HG03460 (cell line): ENCODE data around the gene SH3GL3.
A peak's percentile ranks its signal among the peaks of the same experiment; 100 is the strongest.

Experiments used
- ATAC-seq: cut with Tn5 transposase; IDR thresholded peaks from one replicate; pipeline ENCODE4 v1.9.1; 2021; ENCODE audit not compliant: unreplicated experiment

Gene SH3GL3

DNA sequence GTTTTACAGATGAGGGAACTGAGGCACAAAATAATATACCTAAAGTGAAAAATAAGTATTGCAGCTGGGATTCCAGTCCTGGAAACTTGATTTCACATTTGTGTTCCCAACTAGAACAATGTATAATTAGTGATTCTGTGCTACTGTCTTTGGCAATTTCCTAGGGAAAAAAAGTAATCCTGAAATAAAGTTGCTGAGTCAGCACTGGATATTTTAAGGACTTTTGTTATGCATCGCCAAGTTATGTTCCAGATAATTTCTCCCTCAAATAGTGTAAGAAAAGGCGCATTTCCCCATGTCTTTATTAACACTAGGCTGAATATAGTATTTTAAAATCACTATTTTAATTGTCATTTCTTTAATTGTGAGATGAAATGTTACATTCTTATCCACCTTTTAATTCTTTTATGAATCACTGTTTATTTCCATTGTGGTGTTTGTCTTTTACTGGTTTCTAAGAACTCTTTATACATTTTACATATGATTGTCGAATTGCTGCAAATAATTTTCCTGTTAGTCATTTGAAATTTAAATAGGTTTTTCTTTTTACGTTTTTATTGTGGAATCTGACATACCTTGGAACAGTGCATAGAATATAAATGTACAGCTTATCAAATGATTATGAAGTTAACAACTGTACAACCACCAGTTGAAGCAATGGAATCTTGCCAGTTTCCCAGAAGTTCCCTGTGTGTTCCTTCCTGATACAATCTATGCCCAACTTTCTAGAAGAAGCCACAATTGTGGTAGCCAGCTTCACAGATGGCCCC lies 56.6 kb downstream of the SH3GL3 start:
- ATAC-seq, result no peak

DNA sequence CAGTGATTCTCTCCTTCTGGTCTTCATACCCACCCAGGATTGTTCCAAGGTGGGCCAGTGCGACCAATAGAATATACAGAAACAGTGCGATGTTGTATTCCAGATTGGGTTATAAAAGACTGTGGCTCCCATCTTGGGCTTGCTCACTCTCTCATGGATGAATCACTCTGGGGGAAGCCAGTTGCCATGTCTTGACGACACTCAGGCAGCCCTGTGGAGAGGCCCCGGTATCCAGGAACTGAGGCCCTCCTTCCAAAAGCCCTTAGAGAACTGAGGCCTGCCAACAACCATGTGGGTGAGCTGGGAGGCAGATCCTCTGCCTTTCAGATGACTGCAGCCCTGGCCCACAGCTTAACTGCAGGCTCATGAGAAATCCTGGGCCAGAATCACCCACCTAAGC lies 57.2 kb downstream of the SH3GL3 start:
- no peak for ATAC-seq

DNA sequence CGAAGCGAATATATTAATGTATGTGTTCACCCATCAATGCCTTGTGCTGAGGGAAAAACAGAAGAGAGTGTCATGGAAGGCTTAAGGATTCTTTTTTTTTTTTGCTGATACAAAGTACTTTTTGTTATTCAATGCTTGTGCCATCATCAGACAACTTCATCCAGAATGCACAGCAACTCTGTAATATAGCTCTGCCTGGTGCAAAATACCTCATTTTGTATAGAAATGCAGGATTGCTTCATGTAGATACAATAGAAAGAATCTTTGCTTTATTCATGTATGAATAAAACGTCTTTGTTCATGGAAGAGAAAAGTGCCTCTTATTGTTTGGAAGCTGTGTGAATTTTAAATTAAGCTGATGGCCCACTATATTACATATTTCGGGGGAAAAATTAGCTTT lies 62.9 kb downstream of the SH3GL3 start:
- no peak for ATAC-seq

DNA sequence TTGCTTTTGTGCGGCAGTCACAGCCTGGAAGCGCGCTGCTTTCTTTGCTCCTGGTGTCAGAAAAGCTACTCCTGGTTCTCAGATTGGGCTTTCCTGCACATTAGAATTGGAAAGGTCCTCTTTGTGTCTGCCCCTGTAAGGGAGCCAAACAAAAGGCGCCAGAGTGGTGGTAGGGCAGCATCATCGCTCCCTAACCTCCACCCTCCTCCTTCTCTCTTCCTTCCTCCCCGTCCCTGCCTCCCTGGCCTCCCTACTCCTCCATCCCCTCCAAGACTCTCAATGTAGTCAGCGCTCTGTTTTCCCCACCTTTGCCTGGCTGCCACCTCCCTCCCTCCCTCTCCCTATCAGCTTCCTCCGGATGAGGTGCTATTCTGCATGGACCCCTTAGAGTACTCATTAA lies 65.3 kb downstream of the SH3GL3 start:
- no peak for ATAC-seq

GRCh38 chr15:83514584-83514983 lies 67.4 kb downstream of the SH3GL3 start:
- no peak for ATAC-seq

- ATAC-seq, result no peak
Measured at GRCh38 chr15:83515164-83515563, 68.0 kb downstream of the SH3GL3 start.

GRCh38 chr15:83516935-83517334 lies 69.8 kb downstream of the SH3GL3 start:
- ATAC-seq, result no peak

DNA sequence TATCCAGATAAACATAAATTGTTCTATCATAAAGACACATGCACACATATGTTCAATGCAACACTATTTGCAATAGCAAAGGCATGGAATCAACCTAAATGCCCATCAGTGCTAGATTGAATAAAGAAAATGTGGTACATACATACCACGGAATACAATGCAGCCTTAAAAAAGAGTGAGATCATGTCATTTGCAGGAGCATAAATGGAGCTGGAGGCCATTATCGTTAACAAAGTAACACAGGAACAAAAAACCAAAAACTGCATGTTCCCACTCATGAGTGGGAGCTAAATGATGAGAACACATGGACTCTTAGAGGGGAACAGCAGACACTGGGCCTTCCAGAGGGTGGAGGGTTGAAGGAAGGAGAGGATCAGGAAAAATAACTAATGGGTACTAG lies 79.2 kb downstream of the SH3GL3 start:
- ATAC-seq, result no peak

DNA sequence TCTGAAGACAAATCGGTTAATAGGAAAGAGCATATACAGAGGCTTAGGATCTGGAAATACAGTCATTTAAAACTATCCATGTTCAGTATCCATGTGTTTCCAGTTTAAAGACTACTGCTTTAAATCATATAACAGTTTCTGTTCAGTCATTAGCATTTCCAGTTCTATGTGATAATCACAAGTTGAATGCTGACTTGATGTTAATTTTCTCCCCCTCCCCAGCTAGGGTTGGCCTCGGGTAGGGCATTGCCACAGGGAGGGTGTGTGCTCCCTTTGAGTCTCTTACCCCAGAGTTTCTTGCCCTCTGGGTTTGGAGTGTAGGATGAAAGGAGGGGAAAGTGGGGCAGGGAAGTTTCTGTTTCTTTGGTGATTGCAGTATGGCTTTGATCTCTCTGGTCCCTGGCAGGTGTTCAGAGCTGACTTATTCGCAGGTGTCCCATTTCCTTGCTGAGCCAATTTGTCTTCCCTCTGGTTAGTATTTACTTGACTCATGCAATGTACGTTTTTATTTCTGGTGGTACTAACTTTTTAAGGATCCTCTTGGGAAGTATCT lies 86.3 kb downstream of the SH3GL3 start:
- ATAC-seq, result no peak

- ATAC-seq, result no peak
Measured at GRCh38 chr15:83537606-83538005, 90.5 kb downstream of the SH3GL3 start.

- no peak for ATAC-seq
Measured at GRCh38 chr15:83538682-83539081, 91.5 kb downstream of the SH3GL3 start.

DNA sequence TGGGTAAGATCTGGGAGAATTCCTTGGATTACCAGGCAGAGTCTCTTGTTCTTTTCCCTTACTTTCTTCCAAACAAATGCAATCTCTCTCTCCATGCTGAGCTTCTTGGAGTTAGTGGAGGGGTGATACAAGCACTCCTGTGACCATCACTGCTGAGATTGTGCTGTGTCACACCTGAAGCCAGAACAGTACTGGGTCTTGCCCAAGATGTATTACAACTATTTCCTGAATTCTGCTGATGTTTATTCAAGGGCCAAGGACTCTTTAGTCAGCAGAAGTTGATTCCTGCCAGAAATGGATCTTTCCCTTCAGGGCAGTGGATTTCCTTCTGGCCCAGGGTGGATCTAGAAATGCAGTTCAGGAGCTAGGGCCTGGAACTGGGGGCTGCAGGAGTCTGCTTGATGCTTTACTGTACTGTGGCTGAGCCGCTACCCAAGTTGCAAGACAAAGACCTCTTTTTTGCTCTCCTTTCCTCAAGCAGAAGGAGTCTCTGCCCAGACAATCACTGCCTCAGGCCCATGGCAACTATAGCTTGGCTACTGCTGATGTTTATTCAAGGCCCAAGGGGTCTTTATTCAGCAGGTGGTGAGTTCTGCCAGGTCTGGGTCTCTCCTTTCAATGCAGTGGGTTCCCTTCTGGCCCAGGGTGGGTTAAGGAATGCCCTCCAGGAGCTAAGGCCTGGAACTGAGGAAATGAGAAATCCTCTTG lies 98.8 kb downstream of the SH3GL3 start:
- no peak for ATAC-seq

- ATAC-seq, result no peak
Measured at GRCh38 chr15:83546512-83546888, 99.4 kb downstream of the SH3GL3 start.

GRCh38 chr15:83547168-83547567 lies 100.0 kb downstream of the SH3GL3 start:
- no peak for ATAC-seq

DNA sequence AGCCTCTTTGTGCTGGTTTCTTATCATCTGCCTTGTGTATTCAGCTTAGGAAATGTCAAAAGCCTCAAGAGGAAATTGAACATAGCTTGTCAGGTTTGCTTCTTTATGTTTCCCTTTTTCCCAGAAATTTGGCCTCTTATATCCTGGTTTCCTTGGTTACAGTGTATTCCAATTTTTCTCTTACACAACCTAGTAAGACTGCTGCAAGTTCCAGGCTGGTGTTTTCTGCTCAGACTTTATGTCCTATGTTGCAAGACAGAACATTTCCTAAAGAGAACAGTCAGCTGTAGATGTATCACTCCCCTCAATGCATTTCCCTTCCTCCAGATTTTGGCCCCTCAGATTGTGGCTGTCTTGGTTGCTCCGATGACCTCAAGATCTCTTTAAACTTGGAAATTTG lies 102.5 kb downstream of the SH3GL3 start:
- no peak for ATAC-seq

GRCh38 chr15:83554558-83554957 lies 107.4 kb downstream of the SH3GL3 start:
- no peak for ATAC-seq

GRCh38 chr15:83555383-83555782 lies 108.2 kb downstream of the SH3GL3 start:
- ATAC-seq, result no peak

GRCh38 chr15:83556068-83556467 lies 108.9 kb downstream of the SH3GL3 start:
- no peak for ATAC-seq

- ATAC-seq, result no peak
Measured at GRCh38 chr15:83556754-83557153, 109.6 kb downstream of the SH3GL3 start.

GRCh38 chr15:83558146-83558545 lies 111.0 kb downstream of the SH3GL3 start:
- no peak for ATAC-seq

GRCh38 chr15:83559310-83559966 lies 112.3 kb downstream of the SH3GL3 start:
- ATAC-seq, result peak; percentile 77

DNA sequence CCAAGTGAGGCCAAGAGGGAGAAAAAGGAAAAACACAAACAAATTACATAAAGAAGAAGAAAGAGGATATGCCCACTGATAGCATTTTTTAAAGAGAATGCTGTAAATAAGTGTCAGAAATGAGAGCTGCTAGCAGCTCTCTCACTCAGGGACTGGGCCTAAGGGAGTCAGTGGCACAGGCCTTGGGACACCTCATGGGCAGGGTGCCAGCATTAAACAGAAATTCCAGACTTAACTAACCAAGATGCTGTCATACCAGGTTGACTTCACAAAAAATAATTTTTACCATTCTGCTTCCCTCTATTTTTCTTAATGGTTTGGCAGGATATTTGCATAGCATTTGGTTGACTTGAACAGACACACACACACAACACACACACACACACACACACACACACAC lies 114.5 kb downstream of the SH3GL3 start:
- no peak for ATAC-seq
